HFF-Myc (cell line): Measurements from ENCODE around the gene ZBTB47.

Experiments used
- DNase-seq: peaks from one replicate; pipeline ENCODE4 v3.0.0-alpha.2; 2011; ENCODE audit warnings: low read depth; ENCODE audit errors: extremely low read depth
- H3K4me3 ChIP-seq: replicated peaks from 2 replicates; pipeline ENCODE4 v1.5.1; 2011; ENCODE audit warnings: low read depth, mild to moderate bottlenecking, control low read depth, low read length
- CTCF ChIP-seq: IDR thresholded peaks from 2 replicates; pipeline ENCODE4 v1.5.1; 2012; ENCODE audit warnings: mild to moderate bottlenecking, low read depth, low read length, control low read depth; ENCODE audit errors: missing control alignments

ZBTB47 gene

GRCh38 chr3:42683875-42684598, 30.5 kb downstream of the ZBTB47 start:
- DNase-seq = peak; percentile 84
- no peak for TF ChIP-seq CTCF
- no peak overlapping the region for H3K4me3 ChIP-seq

- DNase-seq = no peak
- TF ChIP-seq CTCF = no peak
- no peak overlapping the region for H3K4me3 ChIP-seq
These were observed 31.3 kb downstream of the ZBTB47 start for GRCh38 chr3:42684632-42685362.

- no peak for TF ChIP-seq CTCF
- no peak for DNase-seq
- no peak within 1 kb of the TSS for H3K4me3 ChIP-seq
These were observed 31.9 kb downstream of the ZBTB47 start, which contains the start of gene KLHL40 for GRCh38 chr3:42685363-42685881. TSS of gene KLHL40 (plus strand) at chr3:42685537. CDS start at chr3:42685619, 82 bp downstream.

GRCh38 chr3:42685891-42686820, 32.7 kb downstream of the ZBTB47 start:
- H3K4me3 ChIP-seq = no peak overlapping the region
- no peak for TF ChIP-seq CTCF
- DNase-seq = no peak

GRCh38 chr3:42686832-42687650, 33.5 kb downstream of the ZBTB47 start:
- H3K4me3 ChIP-seq = no peak overlapping the region
- TF ChIP-seq CTCF = no peak
- no peak for DNase-seq
